Trophoblast cell (in vitro differentiated cells and primary cell): ENCODE data around the gene COA1.

Experiments used
- DNase-seq, 2 donors: peaks; one replicate each; pipeline ENCODE4 v3.0.0-alpha.2; 2016
- H2AFZ ChIP-seq: 2 replicates; pipeline ENCODE4 v1.6.1; 2013; ENCODE audit warnings: low read length, moderate library complexity, mild to moderate bottlenecking; ENCODE audit not compliant: insufficient read depth, poor library complexity
- H2AK5ac ChIP-seq: 2 replicates; pipeline ENCODE4 v1.6.1; 2013; ENCODE audit warnings: mild to moderate bottlenecking, low read length
- H2BK120ac ChIP-seq: 2 replicates; pipeline ENCODE4 v1.6.1; 2013; ENCODE audit warnings: low read length, mild to moderate bottlenecking, moderate library complexity; ENCODE audit not compliant: insufficient read depth, poor library complexity
- H2BK12ac ChIP-seq: 2 replicates; pipeline ENCODE4 v1.6.1; 2013; ENCODE audit warnings: mild to moderate bottlenecking, low read length, moderate library complexity
- H2BK5ac ChIP-seq: 2 replicates; pipeline ENCODE4 v1.6.1; 2013; ENCODE audit warnings: low read length, low read depth, moderate library complexity, mild to moderate bottlenecking; ENCODE audit not compliant: poor library complexity
- H3K14ac ChIP-seq: 2 replicates; pipeline ENCODE4 v1.6.1; 2013; ENCODE audit warnings: mild to moderate bottlenecking, low read length
- H3K18ac ChIP-seq: 2 replicates; pipeline ENCODE4 v1.6.1; 2013; ENCODE audit warnings: mild to moderate bottlenecking, low read length
- H3K23ac ChIP-seq: 2 replicates; pipeline ENCODE4 v1.6.1; 2013; ENCODE audit warnings: low read length
- H3K27ac ChIP-seq: 2 replicates; pipeline ENCODE4 v1.5.1; 2013; ENCODE audit warnings: low read depth, mild to moderate bottlenecking, inconsistent platforms, low read length, moderate library complexity
- H3K27me3 ChIP-seq: 2 replicates; pipeline ENCODE4 v1.6.1; 2013; ENCODE audit warnings: inconsistent platforms, mild to moderate bottlenecking, low read length, moderate library complexity; ENCODE audit not compliant: insufficient read depth
- H3K36me3 ChIP-seq, 2 experiments: 1 replicate in 1 of 2; 2 replicates in 1 of 2; pipeline ENCODE4 v1.6.1; 2013; ENCODE audit warnings: low read length in 2 of 2, mild to moderate bottlenecking in 2 of 2, moderate library complexity in 1 of 2; ENCODE audit not compliant: insufficient read depth in 2 of 2, control insufficient read depth in 1 of 2
- H3K4ac ChIP-seq: 2 replicates; pipeline ENCODE4 v1.6.1; 2013; ENCODE audit warnings: low read depth, mild to moderate bottlenecking, low read length, moderate library complexity
- H3K4me1 ChIP-seq, 2 experiments: 1 replicate in 1 of 2; 2 replicates in 1 of 2; pipeline ENCODE4 v1.6.1; 2013; ENCODE audit warnings: low read length in 2 of 2, mild to moderate bottlenecking in 2 of 2, moderate library complexity in 1 of 2; ENCODE audit not compliant: insufficient read depth in 2 of 2, control insufficient read depth in 1 of 2
- H3K4me2 ChIP-seq: 2 replicates; pipeline ENCODE4 v1.6.1; 2013; ENCODE audit warnings: inconsistent platforms, mild to moderate bottlenecking, low read length, moderate library complexity
- H3K4me3 ChIP-seq: 2 replicates; pipeline ENCODE4 v1.5.1; 2013; ENCODE audit warnings: mild to moderate bottlenecking, low read depth, low read length, inconsistent platforms
- H3K79me1 ChIP-seq: one replicate; pipeline ENCODE4 v1.6.1; 2013; ENCODE audit warnings: low read length
- H3K79me2 ChIP-seq: 2 replicates; pipeline ENCODE4 v1.6.1; 2013; ENCODE audit warnings: low read length, mild to moderate bottlenecking; ENCODE audit not compliant: control insufficient read depth, insufficient read depth, poor library complexity
- H3K9ac ChIP-seq: 2 replicates; pipeline ENCODE4 v1.6.1; 2013; ENCODE audit warnings: mild to moderate bottlenecking, low read length
- H3K9me3 ChIP-seq: 2 replicates; pipeline ENCODE4 v1.6.1; 2013; ENCODE audit warnings: low read depth, mild to moderate bottlenecking, control low read depth, inconsistent platforms, low read length; ENCODE audit not compliant: insufficient read depth
- H4K12ac ChIP-seq: 2 replicates; pipeline ENCODE4 v1.6.1; 2013; ENCODE audit warnings: low read depth, mild to moderate bottlenecking, low read length, moderate library complexity
- H4K8ac ChIP-seq: 2 replicates; pipeline ENCODE4 v1.6.1; 2013; ENCODE audit warnings: low read depth, mild to moderate bottlenecking, low read length, moderate library complexity
- H4K91ac ChIP-seq: one replicate; pipeline ENCODE4 v1.6.1; 2013; ENCODE audit warnings: low read depth, mild to moderate bottlenecking, low read length, moderate library complexity
- WGBS: extraction: QIAGEN DNeasy Blood & Tissue Kit; methylation state at CpG from one replicate; pipeline ENCODE4 v1.1.7; 2013; ENCODE audit warnings: missing lambda C conversion rate; ENCODE audit not compliant: insufficient read length, insufficient coverage; ENCODE audit errors: extremely low coverage; 5-methylcytosine and 5-hydroxymethylcytosine counted together

The COA1 gene

GRCh38 chr7:43771573-43771972 lies 42.2 kb upstream of the COA1 start:
- Histone ChIP-seq H3K14ac (no peak overlapping the region), H3K4me2 (no peak overlapping the region), H4K12ac (no peak overlapping the region), H2BK12ac (no peak overlapping the region), H2BK120ac (no peak overlapping the region), H3K36me3 (peaks cover 0 to 2% of the 10 kb centered on the region in 2 experiments), H3K9ac (no peak overlapping the region), H3K4me1 (peaks cover 2 to 3% of the 10 kb centered on the region in 2 experiments), H4K91ac (no peak overlapping the region), H3K4ac (no peak overlapping the region), H3K79me2 (no peaks in the 10 kb centered on the region), H2AFZ (no peak overlapping the region), H2BK5ac (no peak overlapping the region), H3K4me3 (no peak overlapping the region), H3K79me1 (no peaks in the 10 kb centered on the region), H3K18ac (no peak overlapping the region), H3K27ac (no peak overlapping the region), H2AK5ac (no peak overlapping the region), H3K9me3 (no peaks in the 10 kb centered on the region), H3K23ac (no peak overlapping the region), H3K27me3 (no peaks in the 10 kb centered on the region), H4K8ac (no peak overlapping the region)
- DNase-seq = no peak
- no CpG with 5 or more reads among the region's 3 CpGs for WGBS

GRCh38 chr7:43771128-43771527 lies 41.8 kb upstream of the COA1 start:
- H3K36me3 ChIP-seq = peaks cover 0 to 2% of the 10 kb centered on the region in 2 experiments

GRCh38 chr7:43769791-43770465 lies 40.6 kb upstream of the COA1 start:
- no peaks in the 10 kb centered on the region for H3K27me3 ChIP-seq

More at GRCh38 chr7:43771128-43771527, 41.8 kb upstream of the COA1 start:
- H2AFZ ChIP-seq = no peak overlapping the region
- H4K91ac ChIP-seq = no peak overlapping the region
- no peak for DNase-seq
- no peaks in the 10 kb centered on the region for H3K79me1 ChIP-seq
- H3K27me3 ChIP-seq = no peaks in the 10 kb centered on the region
- H3K9me3 ChIP-seq = no peaks in the 10 kb centered on the region
- no peak overlapping the region for H3K23ac ChIP-seq
- WGBS = no CpG with 5 or more reads among the region's 3 CpGs
- no peak overlapping the region for H3K14ac ChIP-seq
- H2BK12ac ChIP-seq = no peak overlapping the region
- no peak overlapping the region for H3K4me2 ChIP-seq
- no peak overlapping the region for H3K4me3 ChIP-seq
- no peak overlapping the region for H4K8ac ChIP-seq
- no peaks in the 10 kb centered on the region for H3K79me2 ChIP-seq
- no peak overlapping the region for H3K4ac ChIP-seq
- H3K27ac ChIP-seq = no peak overlapping the region
- H3K18ac ChIP-seq = no peak overlapping the region
- H2BK5ac ChIP-seq = no peak overlapping the region
- H2BK120ac ChIP-seq = no peak overlapping the region
- H3K9ac ChIP-seq = no peak overlapping the region
- H2AK5ac ChIP-seq = no peak overlapping the region
- peaks cover 2 to 3% of the 10 kb centered on the region in 2 experiments for H3K4me1 ChIP-seq
- no peak overlapping the region for H4K12ac ChIP-seq

GRCh38 chr7:43769281-43769680 lies 40.0 kb upstream of the COA1 start:
- Histone ChIP-seq H4K12ac (no peak overlapping the region), H3K27me3 (no peaks in the 10 kb centered on the region), H2AK5ac (no peak overlapping the region), H2BK120ac (no peak overlapping the region), H2BK5ac (no peak overlapping the region), H3K23ac (no peak overlapping the region), H3K18ac (no peak overlapping the region), H3K4me2 (no peak overlapping the region), H3K79me2 (no peaks in the 10 kb centered on the region), H4K8ac (no peak overlapping the region), H3K4me1 (peaks cover 2 to 5% of the 10 kb centered on the region in 2 experiments), H3K36me3 (peaks cover 0 to 2% of the 10 kb centered on the region in 2 experiments), H3K27ac (no peak overlapping the region), H3K79me1 (no peaks in the 10 kb centered on the region), H3K9ac (no peak overlapping the region), H4K91ac (no peak overlapping the region), H3K9me3 (no peaks in the 10 kb centered on the region), H2AFZ (no peak overlapping the region), H3K4ac (no peak overlapping the region), H3K4me3 (no peak overlapping the region), H2BK12ac (no peak overlapping the region), H3K14ac (no peak overlapping the region)
- no peak for DNase-seq
- no CpG with 5 or more reads among the region's 5 CpGs for WGBS

More at GRCh38 chr7:43769791-43770465, 40.6 kb upstream of the COA1 start:
- Histone ChIP-seq H3K4me3 (no peak overlapping the region), H3K4me1 (peaks cover 2 to 3% of the 10 kb centered on the region in 2 experiments), H3K23ac (no peak overlapping the region), H3K9ac (no peak overlapping the region), H3K79me1 (no peaks in the 10 kb centered on the region), H2BK12ac (no peak overlapping the region), H2BK120ac (no peak overlapping the region), H4K91ac (no peak overlapping the region), H4K12ac (no peak overlapping the region), H3K4ac (no peak overlapping the region), H3K27ac (no peak overlapping the region), H2AFZ (no peak overlapping the region), H3K9me3 (no peaks in the 10 kb centered on the region), H3K18ac (no peak overlapping the region), H4K8ac (no peak overlapping the region), H3K79me2 (no peaks in the 10 kb centered on the region), H2BK5ac (no peak overlapping the region), H3K14ac (no peak overlapping the region), H2AK5ac (no peak overlapping the region), H3K36me3 (peaks cover 0 to 2% of the 10 kb centered on the region in 2 experiments), H3K4me2 (no peak overlapping the region)
- WGBS = no CpG with 5 or more reads among the region's 10 CpGs
- no peak for DNase-seq
